GM12891 (cell line): ENCODE data around the gene TMOD3.

Experiments
- PAX5 ChIP-seq: IDR thresholded peaks from 2 replicates; pipeline ENCODE4 v1.6.1; 2011; ENCODE audit warnings: low read length, moderate library complexity, mild to moderate bottlenecking; ENCODE audit not compliant: insufficient read depth, severe bottlenecking
- POLR2A ChIP-seq: IDR thresholded peaks from 2 replicates; pipeline ENCODE4 v1.6.1; 2011; ENCODE audit warnings: low read depth, low read length, control low read depth
- POLR2AphosphoS5 ChIP-seq: IDR thresholded peaks from 2 replicates; pipeline ENCODE4 v1.6.1; 2011; ENCODE audit warnings: low read depth, low read length, control low read depth
- SPI1 ChIP-seq: IDR thresholded peaks from 2 replicates; pipeline ENCODE4 v1.6.1; 2011; ENCODE audit warnings: low read depth, low read length, control low read depth
- TAF1 ChIP-seq: IDR thresholded peaks from 2 replicates; pipeline ENCODE4 v1.6.1; 2011; ENCODE audit warnings: low read depth, low read length, control low read depth

DNA sequence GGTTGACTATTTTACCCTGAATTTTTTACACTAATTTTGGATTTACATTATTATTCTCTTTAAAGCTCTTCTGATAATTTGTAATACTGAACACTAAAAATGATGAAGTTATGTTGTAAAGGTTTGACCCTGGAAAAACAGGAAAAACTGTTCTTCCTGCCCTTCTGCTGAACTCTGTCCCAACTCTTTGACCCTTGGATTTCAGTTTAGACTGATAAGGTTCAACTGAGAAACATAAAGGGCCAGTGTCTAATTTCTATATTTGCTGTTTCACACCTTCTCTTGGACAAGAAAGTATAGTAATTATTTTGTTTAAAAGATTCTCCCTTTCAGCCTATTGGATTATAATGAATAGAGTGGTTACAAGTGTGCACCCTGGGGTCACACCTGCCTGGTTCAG, 12.8 kb upstream of the TMOD3 start:
- TF ChIP-seq POLR2AphosphoS5 (no peak), POLR2A (no peak), TAF1 (no peak), PAX5 (no peak), SPI1 (no peak)
